Naive B cell (primary cell): ENCODE results near the gene GORAB. TPM values are rescaled to one million over a fixed set of nuclear protein-coding genes. Genes with fewer than 3 reads are reported as not detected.

Experiments used
- ATAC-seq, 2 donors: fragments of 150-1000 bp; cut with Tn5 transposase; 2 replicates each; pipeline ENCODE4 v1.10.0; 2021; ENCODE audit warnings: low read depth in 2 of 2, mild to moderate bottlenecking in 2 of 2, moderate library complexity in 2 of 2
- DNase-seq: peaks from one replicate; pipeline ENCODE4 v3.0.0; 2022
- H3K27ac Mint-ChIP-seq, 6 donors: one replicate each; pipeline ENCODE4 v1.8.0; 2020 to 2022; ENCODE audit warnings: mild to moderate bottlenecking in 6 of 6, mixed read lengths in 6 of 6, moderate library complexity in 5 of 6, inconsistent platforms in 2 of 6
- H3K27me3 Mint-ChIP-seq, 3 donors: one replicate each; pipeline ENCODE4 v1.8.0; 2021 to 2022; ENCODE audit warnings: mixed read lengths in 3 of 3, mild to moderate bottlenecking in 1 of 3
- H3K36me3 Mint-ChIP-seq, 2 donors: one replicate each; pipeline ENCODE4 v1.8.0; 2020 to 2022; ENCODE audit warnings: mixed read lengths in 2 of 2, inconsistent platforms in 1 of 2, mild to moderate bottlenecking in 1 of 2
- H3K4me1 Mint-ChIP-seq, 3 donors: one replicate each; pipeline ENCODE4 v1.8.0; 2020 to 2022; ENCODE audit warnings: mixed read lengths in 3 of 3, inconsistent platforms in 1 of 3, mild to moderate bottlenecking in 1 of 3, moderate library complexity in 1 of 3
- H3K4me3 Mint-ChIP-seq, 8 donors: one replicate each; pipeline ENCODE4 v1.8.0; 2020 to 2022; ENCODE audit warnings: mild to moderate bottlenecking in 8 of 8, mixed read lengths in 8 of 8, moderate library complexity in 8 of 8, inconsistent platforms in 2 of 8
- H3K9me3 Mint-ChIP-seq, 7 donors: one replicate each; pipeline ENCODE4 v1.8.0; 2020 to 2022; ENCODE audit warnings: mixed read lengths in 7 of 7, mild to moderate bottlenecking in 5 of 7, inconsistent platforms in 2 of 7, moderate library complexity in 1 of 7
- polyA plus RNA-seq, 6 donors: library from polyadenylated mRNA; unstranded; fragments of 300-500 nt; fragmentation: Illumina TruSeq; gene quantifications; one replicate each; pipeline ENCODE4 v1.2.3, GENCODE V29; 2021; ENCODE audit warnings: low read depth in 6 of 6

The GORAB gene
- polyA plus RNA-seq, 6 donors from 2014 or later: 3.8 to 6.1 (median 5.5) TPM

DNA sequence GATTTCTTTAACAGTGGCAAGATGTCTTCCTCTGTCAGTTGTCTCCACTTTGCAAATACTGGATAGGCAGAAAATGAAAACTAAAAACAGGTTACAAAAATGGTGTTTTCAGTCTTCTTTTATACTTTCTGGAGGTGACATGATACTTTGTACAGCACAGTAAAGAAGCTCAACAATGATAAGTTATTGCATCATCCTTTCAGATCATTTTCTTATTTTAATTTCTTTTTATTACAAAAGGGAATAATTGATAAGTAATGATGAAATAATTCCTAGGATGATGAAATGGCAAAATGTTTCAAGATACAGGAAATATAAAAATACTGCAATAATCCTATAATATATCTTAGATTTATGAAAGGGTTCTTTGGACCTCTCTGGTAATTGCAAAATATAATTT is 16.5 kb downstream of the GORAB start:
- no peak for ATAC-seq
- Mint-ChIP-seq H3K36me3 (peaks cover 53 to 58% of the 10 kb centered on the region in 2 donors), H3K4me3 (no peak overlapping the region), H3K9me3 (peaks cover 0 to 5% (median 0%) of the 10 kb centered on the region in 7 donors), H3K27ac (no peak overlapping the region), H3K27me3 (no peaks in the 10 kb centered on the region), H3K4me1 (no peaks in the 10 kb centered on the region)
- no peak for DNase-seq

DNA sequence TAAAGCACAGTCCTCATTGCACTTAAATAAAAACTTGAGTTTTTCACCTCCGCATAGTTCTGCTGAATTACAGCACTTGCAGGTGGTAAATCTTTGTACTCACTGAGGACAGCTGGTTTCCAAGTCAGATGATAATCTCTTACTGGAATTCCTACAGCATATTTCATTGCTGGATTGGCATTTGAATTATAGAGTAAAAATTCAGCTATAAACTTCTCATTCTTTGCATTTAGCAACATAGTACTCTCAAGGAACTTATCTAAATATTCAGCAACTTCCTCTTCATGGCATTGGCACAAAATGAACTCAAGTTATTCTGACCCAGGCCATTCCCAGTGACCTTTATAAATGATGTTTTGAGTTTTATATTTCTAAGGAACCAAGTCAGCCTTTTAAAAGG is 23.4 kb downstream of the GORAB start:
- peak overlapping the region in 1 of 6 donors; percentile 55 for H3K27ac Mint-ChIP-seq

DNA sequence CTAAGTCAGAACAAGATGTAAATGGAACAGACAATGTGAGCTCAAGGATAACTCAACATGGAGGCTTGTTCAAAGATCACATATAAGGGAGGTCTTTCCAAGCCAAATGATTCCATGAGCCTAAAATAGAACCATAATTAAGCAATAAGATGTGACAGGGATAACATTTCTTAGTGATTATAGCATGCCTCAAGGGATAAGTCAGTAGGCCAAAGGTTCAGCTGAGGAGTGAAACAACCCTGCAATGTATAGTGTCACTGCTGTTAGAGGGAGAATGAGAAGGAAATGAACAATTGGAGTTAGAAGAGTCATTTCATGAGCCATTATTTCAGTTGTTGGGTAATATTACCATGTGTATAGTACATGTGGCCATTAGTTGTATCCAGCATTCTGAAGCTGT is 25.0 kb downstream of the GORAB start:
- ATAC-seq: no peak
- no peaks in the 10 kb centered on the region for H3K27me3 Mint-ChIP-seq
- DNase-seq: no peak
- H3K27ac Mint-ChIP-seq: no peak overlapping the region
- H3K36me3 Mint-ChIP-seq: peaks cover 13 to 24% of the 10 kb centered on the region in 2 donors
- H3K4me1 Mint-ChIP-seq: no peaks in the 10 kb centered on the region
- peaks cover 0 to 25% (median 17%) of the 10 kb centered on the region in 7 donors for H3K9me3 Mint-ChIP-seq
- no peak overlapping the region for H3K4me3 Mint-ChIP-seq

More for the DNA sequence above, 23.4 kb downstream of the GORAB start:
- H3K9me3 Mint-ChIP-seq: peaks cover 0 to 25% (median 17%) of the 10 kb centered on the region in 7 donors
- no peak overlapping the region for H3K4me3 Mint-ChIP-seq
- ATAC-seq (no peak), DNase-seq (no peak)
- no peaks in the 10 kb centered on the region for H3K4me1 Mint-ChIP-seq
- H3K36me3 Mint-ChIP-seq: peaks cover 19 to 39% of the 10 kb centered on the region in 2 donors
- no peaks in the 10 kb centered on the region for H3K27me3 Mint-ChIP-seq

DNA sequence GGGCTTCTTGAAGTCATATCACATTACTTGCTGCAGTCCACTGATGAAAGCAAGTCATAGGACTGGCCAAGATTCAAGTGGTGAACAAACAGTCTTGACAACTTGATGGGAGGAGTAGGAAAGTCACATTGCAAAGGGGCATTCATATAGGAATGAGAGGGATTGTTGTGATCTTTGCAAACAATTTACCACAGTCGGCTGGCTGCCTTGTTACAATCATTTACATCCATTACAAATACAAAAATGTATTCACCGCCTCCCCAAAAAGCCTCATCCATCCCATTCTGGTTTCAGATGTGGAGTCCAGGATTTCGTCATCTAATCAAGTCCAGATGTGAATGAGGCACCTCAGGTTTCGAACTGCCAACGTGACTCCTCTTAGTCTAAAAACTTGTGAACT is 26.8 kb downstream of the GORAB start:
- H3K9me3 Mint-ChIP-seq: peaks cover 0 to 25% (median 17%) of the 10 kb centered on the region in 7 donors
- H3K4me3 Mint-ChIP-seq: no peak overlapping the region
- no peak for DNase-seq
- H3K27ac Mint-ChIP-seq: peak overlapping the region in 1 of 6 donors; percentile 7
- peaks cover 6 to 15% (median 15%) of the 10 kb centered on the region in 3 donors for H3K27me3 Mint-ChIP-seq
- ATAC-seq: no peak
- peaks cover 5 to 18% of the 10 kb centered on the region in 2 donors for H3K36me3 Mint-ChIP-seq
- H3K4me1 Mint-ChIP-seq: no peaks in the 10 kb centered on the region

DNA sequence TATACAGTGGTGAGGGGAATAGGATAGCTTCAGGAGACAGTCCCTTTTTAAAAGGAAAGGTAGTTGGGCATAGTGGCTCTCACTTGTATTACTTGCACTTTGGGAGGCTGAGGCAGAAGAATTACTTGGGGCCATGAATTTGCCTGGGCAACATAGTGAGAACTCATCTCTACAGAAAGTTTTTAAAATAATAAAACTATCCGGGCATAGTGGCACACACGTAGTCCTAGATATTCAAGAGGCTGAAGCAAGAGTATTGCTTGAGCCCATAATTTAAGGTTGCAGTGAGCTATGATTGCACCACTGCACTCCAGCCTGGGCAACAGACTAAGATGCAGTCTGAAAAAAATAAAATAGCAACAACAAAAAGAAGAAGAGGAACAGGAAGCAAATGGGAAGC is 27.2 kb downstream of the GORAB start:
- Mint-ChIP-seq H3K9me3 (peaks cover 0 to 25% (median 17%) of the 10 kb centered on the region in 7 donors), H3K27ac (no peak overlapping the region), H3K4me3 (no peak overlapping the region), H3K36me3 (peaks cover 5 to 16% of the 10 kb centered on the region in 2 donors), H3K4me1 (no peaks in the 10 kb centered on the region), H3K27me3 (peaks cover 9 to 19% (median 15%) of the 10 kb centered on the region in 3 donors)
- DNase-seq (no peak), ATAC-seq (no peak)

DNA sequence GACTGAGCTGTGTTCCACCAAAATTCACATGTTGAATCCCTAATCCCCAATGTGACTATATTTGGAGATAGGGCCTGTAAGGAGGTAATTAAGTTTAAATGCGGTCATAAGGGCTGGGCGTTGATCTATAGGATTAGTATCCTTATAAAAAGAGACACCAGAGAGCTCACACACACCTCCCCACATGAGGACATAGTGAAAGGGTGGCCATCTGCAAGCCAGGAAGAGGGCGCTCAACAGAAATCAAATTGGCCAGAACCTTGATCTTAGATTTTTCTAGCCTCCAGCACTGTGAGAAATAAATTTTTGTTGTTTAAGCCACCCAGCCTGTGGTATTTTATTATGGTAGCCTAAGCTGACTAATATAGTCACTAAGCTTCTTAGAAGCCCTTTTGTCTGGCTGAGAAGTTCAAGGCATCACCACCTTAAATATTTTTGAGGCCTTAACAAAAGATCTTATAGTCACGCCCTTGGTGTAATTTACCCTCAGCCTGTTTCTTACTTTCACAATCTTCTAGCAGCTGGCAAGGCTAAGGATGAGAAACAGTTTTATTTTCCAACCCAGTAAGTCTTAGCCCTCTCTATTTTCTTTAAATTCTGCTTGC is 28.8 kb downstream of the GORAB start:
- no peak for ATAC-seq
- H3K9me3 Mint-ChIP-seq: peaks cover 0 to 25% (median 17%) of the 10 kb centered on the region in 7 donors
- no peaks in the 10 kb centered on the region for H3K4me1 Mint-ChIP-seq
- peaks cover 9 to 28% (median 20%) of the 10 kb centered on the region in 3 donors for H3K27me3 Mint-ChIP-seq
- H3K4me3 Mint-ChIP-seq: no peak overlapping the region
- H3K36me3 Mint-ChIP-seq: peaks cover 5 to 11% of the 10 kb centered on the region in 2 donors
- DNase-seq: no peak
- H3K27ac Mint-ChIP-seq: no peak overlapping the region

DNA sequence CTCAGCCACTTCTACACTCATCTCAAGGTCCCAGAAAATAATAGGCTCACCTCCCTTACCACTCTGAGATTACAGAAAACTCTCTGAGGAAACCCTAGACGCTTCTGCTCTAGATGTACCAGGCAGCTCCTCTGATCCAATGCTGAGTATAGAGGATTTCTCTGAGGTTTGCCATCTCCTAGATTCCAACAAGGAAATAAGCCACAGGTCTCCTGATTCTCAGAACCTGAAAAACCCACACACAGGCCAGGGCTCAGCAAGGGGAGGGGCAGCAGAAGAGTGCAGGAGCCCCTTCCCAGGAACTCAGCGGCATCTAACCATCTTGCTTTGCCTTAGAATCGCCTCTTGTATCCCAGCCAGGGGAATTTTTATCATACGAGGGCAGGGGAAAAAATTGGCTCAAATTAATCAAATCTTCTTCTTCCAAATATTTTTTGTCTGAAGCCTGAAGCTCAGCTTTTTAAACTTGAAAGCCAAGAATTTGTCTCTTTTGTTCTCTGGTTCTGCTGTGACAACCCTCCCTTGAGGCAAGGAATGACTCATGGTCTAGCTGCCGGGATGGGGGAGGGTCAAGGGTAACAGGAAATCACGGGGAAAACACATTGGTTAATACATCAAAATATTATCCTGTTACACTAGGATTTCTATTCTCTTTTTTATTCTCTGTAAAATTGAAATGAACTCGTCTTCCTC is 30.8 kb downstream of the GORAB start:
- ATAC-seq: no peak
- Mint-ChIP-seq H3K27ac (peak overlapping the region in 1 of 6 donors; percentile 69), H3K36me3 (peaks cover 5 to 11% of the 10 kb centered on the region in 2 donors), H3K27me3 (peaks cover 9 to 28% (median 25%) of the 10 kb centered on the region in 3 donors), H3K9me3 (peaks cover 0 to 24% (median 17%) of the 10 kb centered on the region in 7 donors), H3K4me1 (no peaks in the 10 kb centered on the region), H3K4me3 (no peak overlapping the region)
- no peak for DNase-seq

DNA sequence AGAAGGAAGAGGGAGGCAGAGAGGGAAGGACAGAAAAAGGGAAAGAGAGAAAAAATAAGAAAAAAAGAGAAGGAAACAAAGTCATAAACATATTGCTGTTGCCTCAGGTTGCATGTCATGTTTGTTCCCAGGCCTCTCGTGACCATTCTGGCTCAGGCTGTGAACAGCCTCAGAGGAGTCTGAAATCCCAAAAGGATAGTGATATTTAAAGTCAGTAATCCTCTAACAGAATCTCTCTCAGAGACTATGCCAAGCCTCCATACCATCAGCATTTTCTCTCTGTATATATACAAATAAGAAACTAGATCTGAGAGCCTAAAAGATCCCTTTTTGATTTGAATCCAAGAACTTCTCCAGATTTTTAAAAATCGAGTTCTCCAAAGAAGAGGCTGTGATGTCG is 35.2 kb downstream of the GORAB start:
- Mint-ChIP-seq H3K4me1 (no peaks in the 10 kb centered on the region), H3K9me3 (peaks cover 4 to 20% (median 12%) of the 10 kb centered on the region in 7 donors), H3K27ac (peak overlapping the region in 1 of 6 donors; percentile 10), H3K4me3 (no peak overlapping the region), H3K36me3 (peaks cover 0 to 10% of the 10 kb centered on the region in 2 donors), H3K27me3 (peaks cover 9 to 38% (median 38%) of the 10 kb centered on the region in 3 donors)
- ATAC-seq (no peak), DNase-seq (no peak)

DNA sequence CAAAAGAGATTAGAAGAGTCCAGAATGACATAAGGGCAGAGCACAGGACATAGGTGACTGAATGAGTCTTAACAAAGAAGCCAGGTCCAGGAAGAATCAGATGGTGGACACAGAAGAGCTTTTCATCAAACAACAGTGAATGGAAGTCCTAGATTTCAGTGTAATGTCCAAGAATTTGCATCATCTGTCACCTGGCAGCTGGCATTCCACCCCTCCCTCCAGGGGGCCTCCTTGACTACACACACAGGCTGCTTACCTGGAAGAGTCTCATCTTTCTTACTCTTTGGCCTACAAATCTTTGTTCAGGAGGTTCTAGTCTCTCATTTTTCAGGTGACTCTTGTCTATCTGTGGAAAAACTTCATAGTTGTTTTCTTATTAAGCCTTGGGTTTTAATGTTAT is 36.2 kb downstream of the GORAB start:
- H3K4me1 Mint-ChIP-seq: no peaks in the 10 kb centered on the region
- H3K27ac Mint-ChIP-seq: no peak overlapping the region
- H3K27me3 Mint-ChIP-seq: peaks cover 9 to 29% (median 28%) of the 10 kb centered on the region in 3 donors
- no peak overlapping the region for H3K4me3 Mint-ChIP-seq
- peaks cover 0 to 10% of the 10 kb centered on the region in 2 donors for H3K36me3 Mint-ChIP-seq
- no peak for ATAC-seq
- no peak for DNase-seq
- H3K9me3 Mint-ChIP-seq: peaks cover 4 to 24% (median 14%) of the 10 kb centered on the region in 7 donors

DNA sequence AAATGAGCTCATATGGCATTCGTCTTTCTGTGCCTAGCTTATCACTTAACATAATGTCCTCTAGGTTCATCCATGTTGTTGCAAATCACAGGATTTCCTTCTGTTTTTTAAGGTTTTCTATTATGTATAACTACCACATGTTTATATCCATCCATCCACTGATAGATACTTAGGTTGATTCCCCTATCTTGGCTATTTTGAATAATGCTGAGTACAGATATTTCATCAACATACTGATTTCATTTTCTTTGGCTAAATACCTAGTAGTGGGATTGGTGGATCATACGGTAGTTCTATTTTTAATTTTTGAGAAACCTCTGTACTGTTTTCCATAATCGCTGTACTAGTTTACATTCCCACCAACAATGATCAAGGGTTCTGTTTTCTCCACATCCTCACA is 45.0 kb downstream of the GORAB start:
- no peak overlapping the region for H3K4me3 Mint-ChIP-seq
- H3K27me3 Mint-ChIP-seq: peaks cover 9 to 17% (median 15%) of the 10 kb centered on the region in 3 donors
- H3K27ac Mint-ChIP-seq: no peak overlapping the region
- H3K36me3 Mint-ChIP-seq: no peaks in the 10 kb centered on the region
- H3K9me3 Mint-ChIP-seq: peaks cover 0 to 13% (median 8%) of the 10 kb centered on the region in 7 donors
- H3K4me1 Mint-ChIP-seq: no peaks in the 10 kb centered on the region
- DNase-seq (no peak), ATAC-seq (no peak)

DNA sequence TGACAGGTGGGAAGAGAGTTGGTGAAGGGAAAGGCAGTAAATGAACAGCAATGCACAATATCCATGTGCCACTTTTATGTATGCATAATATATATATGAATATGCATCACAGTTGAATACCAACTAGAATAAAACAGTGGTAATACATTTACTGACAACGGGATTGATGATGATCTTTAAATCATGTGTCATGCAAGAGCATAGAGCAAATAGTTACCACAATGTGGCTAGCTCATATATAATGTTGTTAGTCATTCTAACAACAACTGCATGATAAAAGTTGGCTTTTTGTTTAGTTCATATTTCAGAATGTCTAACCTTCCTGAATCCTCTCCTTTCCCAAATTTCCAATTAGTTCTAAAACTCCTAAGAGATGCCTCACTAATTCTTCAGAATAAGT is 46.4 kb downstream of the GORAB start:
- ATAC-seq (no peak), DNase-seq (no peak)
- Mint-ChIP-seq H3K9me3 (peaks cover 0 to 5% (median under 1%) of the 10 kb centered on the region in 7 donors), H3K27ac (no peak overlapping the region), H3K4me3 (no peak overlapping the region), H3K27me3 (peaks cover 9 to 17% (median 15%) of the 10 kb centered on the region in 3 donors), H3K4me1 (no peaks in the 10 kb centered on the region), H3K36me3 (no peaks in the 10 kb centered on the region)

DNA sequence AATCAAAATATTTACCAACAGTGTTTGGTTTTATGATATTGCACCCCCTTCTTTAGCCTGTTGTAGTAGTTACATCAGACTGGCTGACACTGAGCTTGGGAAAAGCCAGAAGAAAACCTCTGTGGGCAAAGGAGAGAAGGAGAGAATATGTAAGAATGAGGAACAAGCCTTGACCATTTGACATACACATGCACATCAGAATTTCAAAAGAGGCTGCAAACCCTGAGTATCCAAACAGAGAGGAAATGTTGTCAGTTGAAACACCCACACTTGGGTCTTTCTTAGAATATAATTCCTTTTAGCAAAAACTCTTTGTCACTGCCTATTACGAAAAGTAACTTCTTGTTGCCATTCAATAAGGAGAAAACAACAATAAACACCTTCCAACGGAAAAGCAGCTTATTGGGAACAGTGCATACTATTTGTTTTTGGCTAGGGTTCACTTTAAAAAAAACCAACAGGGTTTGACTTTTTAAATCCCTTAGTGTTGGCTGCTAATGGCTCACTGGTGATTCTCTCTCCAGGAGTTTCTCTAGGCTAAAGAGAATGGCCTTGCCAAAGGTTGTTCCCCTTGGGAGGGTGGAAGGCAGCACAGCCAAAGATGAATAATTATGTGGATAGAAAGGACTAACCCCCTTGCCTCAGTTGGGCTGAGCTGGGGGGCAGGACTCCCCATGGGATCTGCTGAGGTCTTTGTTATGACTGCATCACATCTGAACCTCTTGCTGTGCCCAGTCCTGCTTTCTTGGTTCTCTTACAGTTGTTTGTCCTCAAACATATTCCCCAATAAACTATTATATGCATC is 48.9 kb downstream of the GORAB start:
- peaks cover 0 to 5% (median 0%) of the 10 kb centered on the region in 7 donors for H3K9me3 Mint-ChIP-seq
- no peak overlapping the region for H3K27ac Mint-ChIP-seq
- no peaks in the 10 kb centered on the region for H3K36me3 Mint-ChIP-seq
- no peaks in the 10 kb centered on the region for H3K4me1 Mint-ChIP-seq
- peaks cover 9 to 17% (median 15%) of the 10 kb centered on the region in 3 donors for H3K27me3 Mint-ChIP-seq
- ATAC-seq (no peak), DNase-seq (no peak)
- no peak overlapping the region for H3K4me3 Mint-ChIP-seq

DNA sequence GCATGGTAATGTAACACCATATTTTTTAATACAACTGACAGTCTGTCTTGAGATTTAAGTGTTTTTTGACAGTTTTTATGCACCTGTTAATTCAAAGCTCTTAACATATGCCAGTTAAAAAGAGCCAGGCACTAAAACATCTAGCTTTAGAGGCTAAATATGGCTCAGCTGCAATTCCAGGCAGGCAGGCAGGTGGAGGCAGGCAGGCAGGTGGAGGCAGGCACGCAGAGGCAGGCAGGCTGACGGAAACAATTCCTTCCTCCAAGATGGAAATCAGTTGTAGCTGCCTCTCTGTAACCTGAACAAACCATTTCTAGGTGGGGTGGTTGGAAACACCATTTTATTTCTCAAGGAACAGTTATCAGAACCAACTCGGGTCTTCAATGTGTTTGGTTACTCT is 51.2 kb downstream of the GORAB start:
- Mint-ChIP-seq H3K36me3 (no peaks in the 10 kb centered on the region), H3K4me1 (no peaks in the 10 kb centered on the region), H3K27me3 (peaks cover 18 to 21% (median 19%) of the 10 kb centered on the region in 3 donors), H3K9me3 (peaks cover 0 to 5% (median 0%) of the 10 kb centered on the region in 7 donors), H3K4me3 (no peak overlapping the region), H3K27ac (no peak overlapping the region)
- no peak for DNase-seq
- ATAC-seq: no peak
